Neural cell (in vitro differentiated cells): Measurements from ENCODE around the gene TSPAN17. TPM values are rescaled to one million over a fixed set of nuclear protein-coding genes. Genes with fewer than 3 reads are reported as not detected.

ENCODE experiments used
- H2AFZ ChIP-seq: fragments of 200-600, 300-800 bp; sonication (generic), shearing (Covaris generic); 2 replicates; pipeline ENCODE4 v1.6.0; 2014; ENCODE audit warnings: low read depth, mild to moderate bottlenecking, antibody characterized with exemption, low read length, moderate library complexity
- H3F3A ChIP-seq: fragments of 200-600 bp; shearing (Covaris generic); 2 replicates; pipeline ENCODE4 v1.6.1; 2016; ENCODE audit warnings: mild to moderate bottlenecking, moderate library complexity, mixed read lengths, antibody characterized with exemption, low read length; ENCODE audit not compliant: insufficient read depth, poor library complexity, severe bottlenecking
- H3K27ac ChIP-seq: fragments of 200-600, 300-800 bp; sonication (generic), shearing (Covaris generic); 2 replicates; pipeline ENCODE4 v1.5.1; 2014; ENCODE audit warnings: mild to moderate bottlenecking, low read length, moderate library complexity
- H3K27me3 ChIP-seq: fragments of 300-800, 200-600 bp; sonication (generic), shearing (Covaris generic); 2 replicates; pipeline ENCODE4 v1.6.0; 2014; ENCODE audit warnings: mild to moderate bottlenecking, low read depth, low read length, moderate library complexity; ENCODE audit not compliant: insufficient read depth
- H3K36me3 ChIP-seq: fragments of 300-800, 200-600 bp; sonication (generic), shearing (Covaris generic); 2 replicates; pipeline ENCODE4 v1.5.1; 2014; ENCODE audit warnings: mild to moderate bottlenecking, antibody characterized with exemption, low read length, moderate library complexity; ENCODE audit not compliant: insufficient read depth
- H3K4me2 ChIP-seq: fragments of 300-800, 200-600 bp; sonication (generic), shearing (Covaris generic); 2 replicates; pipeline ENCODE4 v1.6.0; 2014; ENCODE audit warnings: mild to moderate bottlenecking, low read length
- H3K4me3 ChIP-seq: fragments of 300-800, 200-600 bp; sonication (generic), shearing (Covaris generic); 2 replicates; pipeline ENCODE4 v1.5.1; 2014; ENCODE audit warnings: mild to moderate bottlenecking, low read length, moderate library complexity
- H3K79me2 ChIP-seq: fragments of 200-600 bp; shearing (Covaris generic); replicated peaks from 2 replicates; pipeline ENCODE4 v1.6.0; 2014; ENCODE audit warnings: mild to moderate bottlenecking, low read length, moderate library complexity; ENCODE audit not compliant: insufficient read depth
- H3K9ac ChIP-seq: fragments of 300-800, 200-600 bp; sonication (generic), shearing (Covaris generic); 2 replicates; pipeline ENCODE4 v1.6.1; 2016; ENCODE audit warnings: mild to moderate bottlenecking, low read length, mixed read lengths
- H3K9me2 ChIP-seq: fragments of 200-600 bp; shearing (Covaris generic); 2 replicates; pipeline ENCODE4 v1.6.1; 2016; ENCODE audit warnings: mild to moderate bottlenecking, low read length, mixed read lengths; ENCODE audit not compliant: insufficient read depth
- H3K9me3 ChIP-seq: fragments of 200-600, 300-800 bp; sonication (generic), shearing (Covaris generic); 2 replicates; pipeline ENCODE4 v1.6.1; 2016; ENCODE audit warnings: mild to moderate bottlenecking, mixed run types, low read length, moderate library complexity, mixed read lengths
- H4K20me1 ChIP-seq: fragments of 200-600 bp; shearing (Covaris generic); 2 replicates; pipeline ENCODE4 v1.6.1; 2016; ENCODE audit warnings: mild to moderate bottlenecking, mixed run types; ENCODE audit not compliant: insufficient read depth
- EP300 ChIP-seq: fragments of 450-650 bp; conservative IDR thresholded peaks from 2 replicates; pipeline ENCODE4 v1.6.1; 2014; ENCODE audit warnings: antibody characterized with exemption, mild to moderate bottlenecking, moderate library complexity; ENCODE audit not compliant: poor library complexity, severe bottlenecking
- EZH2 ChIP-seq: fragments of 200-600, 300-800 bp; shearing (Covaris generic), sonication (generic); IDR thresholded peaks from 2 replicates; pipeline ENCODE4 v1.6.1; 2014; ENCODE audit warnings: antibody characterized with exemption, low read length, borderline replicate concordance, mild to moderate bottlenecking; ENCODE audit not compliant: insufficient read depth, poor library complexity, severe bottlenecking
- MXI1 ChIP-seq: fragments of 450-650 bp; conservative IDR thresholded peaks from 2 replicates; pipeline ENCODE4 v1.6.1; 2014; ENCODE audit warnings: antibody characterized with exemption, mild to moderate bottlenecking; ENCODE audit not compliant: poor library complexity, severe bottlenecking
- RAD21 ChIP-seq: fragments of 450-650 bp; conservative IDR thresholded peaks from 2 replicates; pipeline ENCODE4 v1.6.1; 2014; ENCODE audit warnings: antibody characterized with exemption, mild to moderate bottlenecking, moderate library complexity
- SMC3 ChIP-seq: fragments of 450-650 bp; conservative IDR thresholded peaks from 2 replicates; pipeline ENCODE4 v1.6.1; 2014; ENCODE audit warnings: antibody characterized with exemption, mild to moderate bottlenecking, moderate library complexity; ENCODE audit not compliant: poor library complexity
- polyA plus RNA-seq: library from polyadenylated mRNA; depleted of rRNA; stranded (reverse); fragments of >200 nt; gene quantifications from 2 replicates; pipeline ENCODE4 v1.2.3, GENCODE V29; 2014
- TF ChIP-seq, protein P1 (sequence below): fragments of 450-650 bp; IDR thresholded peaks from 2 replicates; pipeline ENCODE4 v1.5.1; 2014; ENCODE audit warnings: antibody characterized with exemption, mild to moderate bottlenecking, moderate library complexity; ENCODE audit not compliant: poor library complexity, severe bottlenecking
- TF ChIP-seq, protein P2 (sequence below): IDR thresholded peaks from 2 replicates; pipeline ENCODE4 v1.6.1; 2012; ENCODE audit warnings: borderline replicate concordance

The TSPAN17 gene
- polyA plus RNA-seq, 1 donor from 2014 or later: 66.4 TPM

DNA sequence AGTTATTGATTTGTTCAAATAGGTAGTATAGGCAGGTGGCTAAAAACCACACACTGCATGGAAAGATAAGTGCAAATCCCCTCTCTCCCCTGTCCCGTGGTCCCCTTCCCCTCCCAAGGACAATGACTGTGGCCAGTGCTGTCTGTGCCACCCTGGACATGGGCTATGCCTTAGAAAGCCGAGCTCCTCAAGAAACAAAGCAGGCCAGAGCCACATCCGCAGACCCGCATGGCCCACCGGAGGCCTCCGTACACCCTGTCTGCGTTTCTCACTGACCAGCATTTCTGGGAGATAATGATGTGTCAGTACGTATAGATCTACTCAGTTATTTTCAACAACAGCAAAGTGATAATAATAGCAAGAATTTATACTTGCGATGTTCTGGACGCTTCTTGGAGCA lies 16.3 kb downstream of the TSPAN17 start:
- no peak overlapping the region for H3K9ac ChIP-seq
- no peak overlapping the region for H3K27ac ChIP-seq
- no peaks in the 10 kb centered on the region for H3K27me3 ChIP-seq
- H3K4me3 ChIP-seq: no peak overlapping the region
- no peaks in the 10 kb centered on the region for H3K9me2 ChIP-seq
- no peaks in the 10 kb centered on the region for H4K20me1 ChIP-seq
- no peaks in the 10 kb centered on the region for H3K36me3 ChIP-seq
- H3K79me2 ChIP-seq: no peaks in the 10 kb centered on the region
- no peaks in the 10 kb centered on the region for H3K9me3 ChIP-seq
- H2AFZ ChIP-seq: no peak overlapping the region
- no peaks in the 10 kb centered on the region for H3F3A ChIP-seq
- TF ChIP-seq RAD21 (no peak), MXI1 (no peak), EZH2 (no peak), SMC3 (no peak)
- TF ChIP-seq, protein P1, sequence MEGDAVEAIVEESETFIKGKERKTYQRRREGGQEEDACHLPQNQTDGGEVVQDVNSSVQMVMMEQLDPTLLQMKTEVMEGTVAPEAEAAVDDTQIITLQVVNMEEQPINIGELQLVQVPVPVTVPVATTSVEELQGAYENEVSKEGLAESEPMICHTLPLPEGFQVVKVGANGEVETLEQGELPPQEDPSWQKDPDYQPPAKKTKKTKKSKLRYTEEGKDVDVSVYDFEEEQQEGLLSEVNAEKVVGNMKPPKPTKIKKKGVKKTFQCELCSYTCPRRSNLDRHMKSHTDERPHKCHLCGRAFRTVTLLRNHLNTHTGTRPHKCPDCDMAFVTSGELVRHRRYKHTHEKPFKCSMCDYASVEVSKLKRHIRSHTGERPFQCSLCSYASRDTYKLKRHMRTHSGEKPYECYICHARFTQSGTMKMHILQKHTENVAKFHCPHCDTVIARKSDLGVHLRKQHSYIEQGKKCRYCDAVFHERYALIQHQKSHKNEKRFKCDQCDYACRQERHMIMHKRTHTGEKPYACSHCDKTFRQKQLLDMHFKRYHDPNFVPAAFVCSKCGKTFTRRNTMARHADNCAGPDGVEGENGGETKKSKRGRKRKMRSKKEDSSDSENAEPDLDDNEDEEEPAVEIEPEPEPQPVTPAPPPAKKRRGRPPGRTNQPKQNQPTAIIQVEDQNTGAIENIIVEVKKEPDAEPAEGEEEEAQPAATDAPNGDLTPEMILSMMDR: no peak
- TF ChIP-seq, protein P2, sequence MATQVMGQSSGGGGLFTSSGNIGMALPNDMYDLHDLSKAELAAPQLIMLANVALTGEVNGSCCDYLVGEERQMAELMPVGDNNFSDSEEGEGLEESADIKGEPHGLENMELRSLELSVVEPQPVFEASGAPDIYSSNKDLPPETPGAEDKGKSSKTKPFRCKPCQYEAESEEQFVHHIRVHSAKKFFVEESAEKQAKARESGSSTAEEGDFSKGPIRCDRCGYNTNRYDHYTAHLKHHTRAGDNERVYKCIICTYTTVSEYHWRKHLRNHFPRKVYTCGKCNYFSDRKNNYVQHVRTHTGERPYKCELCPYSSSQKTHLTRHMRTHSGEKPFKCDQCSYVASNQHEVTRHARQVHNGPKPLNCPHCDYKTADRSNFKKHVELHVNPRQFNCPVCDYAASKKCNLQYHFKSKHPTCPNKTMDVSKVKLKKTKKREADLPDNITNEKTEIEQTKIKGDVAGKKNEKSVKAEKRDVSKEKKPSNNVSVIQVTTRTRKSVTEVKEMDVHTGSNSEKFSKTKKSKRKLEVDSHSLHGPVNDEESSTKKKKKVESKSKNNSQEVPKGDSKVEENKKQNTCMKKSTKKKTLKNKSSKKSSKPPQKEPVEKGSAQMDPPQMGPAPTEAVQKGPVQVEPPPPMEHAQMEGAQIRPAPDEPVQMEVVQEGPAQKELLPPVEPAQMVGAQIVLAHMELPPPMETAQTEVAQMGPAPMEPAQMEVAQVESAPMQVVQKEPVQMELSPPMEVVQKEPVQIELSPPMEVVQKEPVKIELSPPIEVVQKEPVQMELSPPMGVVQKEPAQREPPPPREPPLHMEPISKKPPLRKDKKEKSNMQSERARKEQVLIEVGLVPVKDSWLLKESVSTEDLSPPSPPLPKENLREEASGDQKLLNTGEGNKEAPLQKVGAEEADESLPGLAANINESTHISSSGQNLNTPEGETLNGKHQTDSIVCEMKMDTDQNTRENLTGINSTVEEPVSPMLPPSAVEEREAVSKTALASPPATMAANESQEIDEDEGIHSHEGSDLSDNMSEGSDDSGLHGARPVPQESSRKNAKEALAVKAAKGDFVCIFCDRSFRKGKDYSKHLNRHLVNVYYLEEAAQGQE: no peak
- no peak overlapping the region for H3K4me2 ChIP-seq

DNA sequence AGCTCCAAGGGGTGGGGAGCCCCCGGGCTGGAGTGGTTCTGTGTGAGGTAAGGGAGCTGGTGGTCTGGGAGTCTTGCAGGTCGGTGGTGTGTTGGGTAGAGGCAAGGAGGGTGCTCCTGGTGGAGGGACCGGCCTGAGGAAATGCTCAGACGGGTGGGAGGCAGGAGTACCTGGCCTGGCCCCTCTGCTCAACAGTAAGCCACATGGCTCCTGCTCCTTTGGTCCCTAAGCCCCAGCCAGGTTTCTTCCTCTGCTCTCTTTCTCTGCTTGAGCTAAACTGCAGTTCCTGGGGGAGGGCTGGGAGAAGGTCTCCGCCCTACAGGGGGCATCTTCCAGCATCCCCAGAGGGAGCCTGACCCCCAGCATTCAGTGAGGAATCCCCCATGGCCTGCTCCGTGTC lies 17.2 kb downstream of the TSPAN17 start:
- Histone ChIP-seq H3K9ac (no peak overlapping the region), H3K27ac (no peak overlapping the region), H3F3A (no peaks in the 10 kb centered on the region), H3K4me3 (no peak overlapping the region), H3K79me2 (no peaks in the 10 kb centered on the region), H3K36me3 (no peaks in the 10 kb centered on the region), H3K27me3 (no peaks in the 10 kb centered on the region), H4K20me1 (no peaks in the 10 kb centered on the region), H3K9me2 (no peaks in the 10 kb centered on the region), H3K9me3 (no peaks in the 10 kb centered on the region), H3K4me2 (no peak overlapping the region), H2AFZ (no peak overlapping the region)
- TF ChIP-seq EP300 (no peak), SMC3 (no peak)
- TF ChIP-seq, protein P1: no peak
